DOHH2 (cell line): ENCODE measurements around the gene OCA2.

Experiments
- H3F3A ChIP-seq: fragments of 200-600 bp; sonication (generic), shearing (Covaris generic); 2 replicates; pipeline ENCODE4 v1.6.0; 2016; ENCODE audit warnings: antibody characterized with exemption, mild to moderate bottlenecking; ENCODE audit not compliant: control insufficient read depth, insufficient read depth
- H3K27ac ChIP-seq: fragments of 200-600 bp; sonication (generic); 2 replicates; pipeline ENCODE4 v1.5.1; 2014; ENCODE audit warnings: low read depth, mild to moderate bottlenecking, low read length, moderate library complexity
- H3K27me3 ChIP-seq: fragments of 200-600 bp; sonication (generic); 2 replicates; pipeline ENCODE4 v1.6.1; 2014; ENCODE audit warnings: mild to moderate bottlenecking, low read length, mixed read lengths; ENCODE audit not compliant: control insufficient read depth
- H3K36me3 ChIP-seq: fragments of 200-600 bp; sonication (generic); 2 replicates; pipeline ENCODE4 v1.6.1; 2014; ENCODE audit warnings: mild to moderate bottlenecking, low read length, moderate library complexity, mixed read lengths; ENCODE audit not compliant: control insufficient read depth
- H3K4me1 ChIP-seq: fragments of 200-600 bp; sonication (generic); 2 replicates; pipeline ENCODE4 v1.6.1; 2014; ENCODE audit warnings: mild to moderate bottlenecking, low read length, mixed read lengths; ENCODE audit not compliant: control insufficient read depth
- H3K4me2 ChIP-seq: fragments of 200-600 bp; sonication (generic); 2 replicates; pipeline ENCODE4 v1.6.0; 2014; ENCODE audit warnings: mild to moderate bottlenecking, low read length, moderate library complexity
- H3K4me3 ChIP-seq: fragments of 200-600 bp; sonication (generic); 2 replicates; pipeline ENCODE4 v1.5.1; 2014; ENCODE audit warnings: mild to moderate bottlenecking, low read length, mixed read lengths
- H3K79me2 ChIP-seq: fragments of 200-600 bp; sonication (generic); 2 replicates; pipeline ENCODE4 v1.6.1; 2014; ENCODE audit warnings: mild to moderate bottlenecking, low read length, mixed read lengths; ENCODE audit not compliant: control insufficient read depth
- H3K9me2 ChIP-seq: fragments of 200-600 bp; sonication (generic); replicated peaks from 2 replicates; pipeline ENCODE4 v1.6.1; 2014; ENCODE audit warnings: mild to moderate bottlenecking, low read length, mixed read lengths; ENCODE audit not compliant: control insufficient read depth
- H3K9me3 ChIP-seq: fragments of 200-600 bp; sonication (generic); 2 replicates; pipeline ENCODE4 v1.6.1; 2014; ENCODE audit warnings: antibody characterized with exemption, low read length, mixed read lengths; ENCODE audit not compliant: control insufficient read depth, insufficient read depth
- H4K20me1 ChIP-seq: fragments of 200-600 bp; sonication (generic); 2 replicates; pipeline ENCODE4 v1.6.0; 2014; ENCODE audit warnings: low read depth, mild to moderate bottlenecking, antibody characterized with exemption, low read length, moderate library complexity; ENCODE audit not compliant: control insufficient read depth, insufficient read depth
- CTCF ChIP-seq: fragments of 200-600 bp; sonication (generic); IDR thresholded peaks from one replicate; pipeline ENCODE4 v1.5.1; 2014; ENCODE audit warnings: antibody characterized with exemption, mild to moderate bottlenecking, low read depth, low read length; ENCODE audit not compliant: poor library complexity, severe bottlenecking
- EZH2phosphoT487 ChIP-seq: fragments of 200-600 bp; sonication (generic); IDR thresholded peaks from 2 replicates; pipeline ENCODE4 v1.6.1; 2017; ENCODE audit warnings: borderline replicate concordance, mild to moderate bottlenecking, antibody characterized with exemption, low read length, moderate library complexity, mixed read lengths

Gene OCA2

GRCh38 chr15:27824841-27825422 lies 274.2 kb downstream of the OCA2 start:
- no peak overlapping the region for H3K4me3 ChIP-seq
- no peaks in the 10 kb centered on the region for H3F3A ChIP-seq
- H3K36me3 ChIP-seq = no peaks in the 10 kb centered on the region
- peaks cover 7% of the 10 kb centered on the region; the same call in 1 of the 2 replicates for H3K9me3 ChIP-seq
- H3K27me3 ChIP-seq = no peaks in the 10 kb centered on the region
- no peaks in the 10 kb centered on the region for H4K20me1 ChIP-seq
- no peaks in the 10 kb centered on the region for H3K4me1 ChIP-seq
- no peaks in the 10 kb centered on the region for H3K9me2 ChIP-seq
- no peak for TF ChIP-seq CTCF
- TF ChIP-seq EZH2phosphoT487 = no peak
- H3K27ac ChIP-seq = no peak overlapping the region
- H3K4me2 ChIP-seq = no peak overlapping the region
- no peaks in the 10 kb centered on the region for H3K79me2 ChIP-seq

GRCh38 chr15:27821273-27821672 lies 277.8 kb downstream of the OCA2 start:
- Histone ChIP-seq H3K4me3 (no peak overlapping the region), H3F3A (no peaks in the 10 kb centered on the region)

GRCh38 chr15:27820722-27821121 lies 278.4 kb downstream of the OCA2 start:
- Histone ChIP-seq H3K27me3 (no peaks in the 10 kb centered on the region), H3K9me3 (no peaks in the 10 kb centered on the region; the same call in 1 of the 2 replicates), H4K20me1 (no peaks in the 10 kb centered on the region), H3K4me1 (no peaks in the 10 kb centered on the region), H3K4me3 (no peak overlapping the region), H3K27ac (no peak overlapping the region), H3K79me2 (no peaks in the 10 kb centered on the region), H3F3A (no peaks in the 10 kb centered on the region), H3K36me3 (no peaks in the 10 kb centered on the region), H3K4me2 (no peak overlapping the region), H3K9me2 (no peaks in the 10 kb centered on the region)
- TF ChIP-seq EZH2phosphoT487 = no peak
- no peak for TF ChIP-seq CTCF

More at GRCh38 chr15:27821273-27821672, 277.8 kb downstream of the OCA2 start:
- H3K4me2 ChIP-seq = no peak overlapping the region
- H3K27ac ChIP-seq = no peak overlapping the region
- H3K9me2 ChIP-seq = no peaks in the 10 kb centered on the region
- H4K20me1 ChIP-seq = no peaks in the 10 kb centered on the region
- no peaks in the 10 kb centered on the region for H3K27me3 ChIP-seq
- H3K36me3 ChIP-seq = no peaks in the 10 kb centered on the region
- no peaks in the 10 kb centered on the region; the same call in 1 of the 2 replicates for H3K9me3 ChIP-seq
- H3K4me1 ChIP-seq = no peaks in the 10 kb centered on the region
- no peaks in the 10 kb centered on the region for H3K79me2 ChIP-seq
- TF ChIP-seq CTCF (no peak), EZH2phosphoT487 (no peak)
